GM12873 (cell line): ENCODE data around the gene TMEM72.

Source experiments
- TF ChIP-seq, protein P1 (sequence below): IDR thresholded peaks from 2 replicates; pipeline ENCODE4 v1.5.1; 2012; ENCODE audit warnings: low read depth, mild to moderate bottlenecking, moderate library complexity, low read length, control low read depth; ENCODE audit not compliant: insufficient read depth; ENCODE audit errors: missing control alignments

TMEM72 gene

DNA sequence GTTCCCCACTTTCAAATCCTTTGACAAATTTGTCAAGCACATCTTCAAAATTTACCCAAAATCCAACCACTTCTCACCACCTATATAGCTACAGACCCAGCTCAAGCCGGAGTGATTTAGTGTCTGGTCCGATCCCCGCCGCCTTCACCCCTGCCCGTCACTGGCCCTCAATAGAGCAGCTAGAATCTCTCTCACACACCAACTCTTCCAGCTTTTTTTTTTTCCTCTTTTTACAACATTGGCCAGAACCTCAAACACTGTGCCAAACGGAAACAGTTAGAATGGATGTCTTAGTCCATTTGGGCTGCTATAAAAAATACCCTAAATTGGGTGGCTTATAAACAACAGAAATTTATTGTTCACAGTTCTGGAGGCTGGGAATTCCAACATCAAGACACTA is 41.1 kb upstream of the TMEM72 start:
- TF ChIP-seq, protein P1, sequence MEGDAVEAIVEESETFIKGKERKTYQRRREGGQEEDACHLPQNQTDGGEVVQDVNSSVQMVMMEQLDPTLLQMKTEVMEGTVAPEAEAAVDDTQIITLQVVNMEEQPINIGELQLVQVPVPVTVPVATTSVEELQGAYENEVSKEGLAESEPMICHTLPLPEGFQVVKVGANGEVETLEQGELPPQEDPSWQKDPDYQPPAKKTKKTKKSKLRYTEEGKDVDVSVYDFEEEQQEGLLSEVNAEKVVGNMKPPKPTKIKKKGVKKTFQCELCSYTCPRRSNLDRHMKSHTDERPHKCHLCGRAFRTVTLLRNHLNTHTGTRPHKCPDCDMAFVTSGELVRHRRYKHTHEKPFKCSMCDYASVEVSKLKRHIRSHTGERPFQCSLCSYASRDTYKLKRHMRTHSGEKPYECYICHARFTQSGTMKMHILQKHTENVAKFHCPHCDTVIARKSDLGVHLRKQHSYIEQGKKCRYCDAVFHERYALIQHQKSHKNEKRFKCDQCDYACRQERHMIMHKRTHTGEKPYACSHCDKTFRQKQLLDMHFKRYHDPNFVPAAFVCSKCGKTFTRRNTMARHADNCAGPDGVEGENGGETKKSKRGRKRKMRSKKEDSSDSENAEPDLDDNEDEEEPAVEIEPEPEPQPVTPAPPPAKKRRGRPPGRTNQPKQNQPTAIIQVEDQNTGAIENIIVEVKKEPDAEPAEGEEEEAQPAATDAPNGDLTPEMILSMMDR: no peak

DNA sequence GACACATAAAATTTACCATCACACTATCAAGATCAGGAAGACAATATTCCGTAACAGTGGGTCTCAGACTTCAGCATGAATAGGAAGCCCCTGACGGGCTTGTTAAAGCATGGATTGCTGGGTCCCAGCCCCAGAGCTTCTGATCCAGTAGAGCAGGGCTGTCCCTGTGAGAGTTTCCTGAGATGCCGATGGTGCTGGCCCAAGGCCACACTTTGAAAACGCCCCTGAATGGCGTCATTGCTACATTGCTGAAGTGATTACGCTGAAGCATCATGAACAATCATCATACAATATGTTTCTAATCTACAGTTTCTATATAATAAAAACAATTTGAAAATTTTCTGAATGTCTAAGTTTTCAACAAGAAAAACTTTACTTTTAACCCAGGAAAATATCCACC is 38.0 kb upstream of the TMEM72 start:
- TF ChIP-seq, protein P1: no peak

DNA sequence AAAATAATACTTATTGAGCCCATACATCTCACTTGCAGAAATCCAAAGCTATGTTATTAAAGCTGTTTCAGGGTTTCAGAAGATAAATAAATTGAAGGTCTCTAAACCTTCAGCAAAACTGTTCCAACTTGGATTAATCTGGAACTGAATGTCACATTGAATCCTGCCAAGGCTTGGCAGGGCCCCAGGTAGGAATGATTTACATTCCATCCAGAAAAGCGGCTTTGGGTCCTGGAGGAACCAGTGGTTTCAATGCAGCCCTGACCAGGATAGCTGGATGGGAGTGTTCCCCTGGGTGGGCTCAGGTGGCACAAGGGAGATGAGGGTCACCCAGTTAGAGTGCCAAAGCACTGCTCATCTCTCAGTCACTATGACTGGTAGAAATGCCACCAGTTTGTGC is 37.0 kb upstream of the TMEM72 start:
- TF ChIP-seq, protein P1: no peak

DNA sequence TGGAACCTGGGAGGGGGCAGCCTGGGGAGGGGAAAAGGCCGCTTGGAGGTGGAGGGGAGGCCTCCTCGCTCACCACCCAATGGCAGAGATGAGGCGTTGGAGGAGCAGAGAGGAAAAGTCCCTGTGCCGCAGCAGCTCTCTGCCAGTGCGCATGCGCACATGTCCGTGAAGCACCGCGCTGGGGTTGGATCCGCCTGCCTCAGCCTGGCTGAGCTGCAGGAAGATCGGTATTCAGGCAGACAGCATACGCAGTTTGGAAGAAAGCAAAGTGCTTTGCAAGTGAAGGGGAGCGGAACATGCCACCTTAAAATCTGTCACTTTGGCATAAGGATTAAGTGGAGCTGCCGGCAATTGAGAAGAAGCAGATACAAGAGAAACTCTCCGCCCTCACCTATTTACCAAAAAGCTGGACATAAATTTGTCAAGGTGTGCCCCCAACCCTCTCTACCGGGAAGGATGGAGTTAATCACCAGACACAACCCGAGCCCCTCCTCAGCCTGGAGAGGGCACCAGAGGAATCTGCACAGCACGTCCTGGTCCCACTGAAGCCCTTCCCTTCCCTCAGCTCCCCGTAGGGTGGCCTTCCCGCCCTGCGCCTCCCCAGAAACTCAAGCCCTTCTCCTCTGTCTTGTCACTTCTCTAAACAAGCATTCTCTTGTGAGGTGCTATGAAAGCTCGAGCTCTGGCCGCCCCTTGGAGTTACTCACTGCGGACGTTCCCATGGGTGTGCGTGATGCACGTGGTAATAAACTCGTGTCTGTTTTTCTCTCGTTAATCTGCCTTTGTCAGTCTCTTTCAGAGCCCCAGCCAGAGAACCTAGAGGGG is 32.2 kb upstream of the TMEM72 start:
- TF ChIP-seq, protein P1: no peak

DNA sequence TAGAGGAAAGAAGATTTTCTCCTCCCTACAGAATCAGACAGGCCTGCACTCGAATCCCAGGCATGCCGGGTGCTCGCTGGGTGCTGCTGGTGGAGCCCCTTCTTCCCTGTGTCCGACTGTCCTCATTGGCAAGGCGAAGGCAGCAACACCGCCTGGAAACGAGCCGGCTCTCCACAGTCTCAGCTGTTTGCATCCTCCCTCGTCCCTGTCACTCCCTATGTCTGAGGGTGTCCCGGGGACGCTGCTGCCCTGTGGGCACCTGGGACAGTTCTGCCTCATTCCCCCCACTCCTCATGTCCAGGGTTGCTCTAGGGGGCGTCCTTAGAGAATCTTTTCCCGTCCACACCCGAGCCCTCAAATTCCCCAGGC is 31.6 kb upstream of the TMEM72 start:
- TF ChIP-seq, protein P1: no peak

DNA sequence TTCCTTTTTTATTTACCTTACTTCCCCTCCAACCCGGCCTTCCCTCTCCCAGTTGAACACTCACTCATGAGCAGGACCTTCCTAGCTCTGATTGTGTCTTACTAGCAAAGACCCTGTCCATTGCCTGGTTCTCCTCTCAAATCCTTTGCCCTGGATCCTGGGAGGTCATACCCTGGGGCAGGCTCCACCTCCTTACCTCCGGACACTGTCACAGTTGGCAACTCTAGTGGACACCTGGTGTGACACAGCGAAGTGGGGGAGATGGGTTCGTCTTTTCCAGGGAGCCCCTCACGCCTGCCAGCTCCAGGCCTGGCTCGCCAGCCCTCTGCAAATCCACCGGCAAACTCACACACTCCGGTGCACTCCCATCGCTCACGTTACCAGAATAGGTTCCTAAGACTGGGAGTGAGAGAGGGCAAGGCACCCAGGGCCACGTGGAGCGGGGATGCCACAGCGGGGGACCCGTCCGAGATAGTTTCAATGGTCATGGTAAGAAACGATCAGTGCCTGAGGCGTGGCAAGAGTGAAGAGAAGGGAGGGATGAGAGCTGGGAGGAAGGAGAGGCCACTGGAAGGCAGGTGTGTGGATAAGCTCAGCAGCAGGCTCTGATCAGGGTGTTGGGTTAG is 30.9 kb upstream of the TMEM72 start:
- TF ChIP-seq, protein P1: no peak

GRCh38 chr10:44881649-44882048 is 29.5 kb upstream of the TMEM72 start:
- TF ChIP-seq, protein P1: no peak
